CD14-positive monocyte (primary cell): ENCODE data around the gene SMPD3. TPM values are rescaled to one million over a fixed set of nuclear protein-coding genes. Genes with fewer than 3 reads are reported as not detected.

Source experiments
- DNase-seq, 3 donors: peaks; one replicate each; pipeline ENCODE4 v3.0.0-alpha.2; 2011 to 2022
- H2AFZ ChIP-seq: 2 replicates; pipeline ENCODE4 v1.6.0; 2012; ENCODE audit warnings: mild to moderate bottlenecking, low read depth, low read length, inconsistent platforms; ENCODE audit not compliant: insufficient read depth, poor library complexity, severe bottlenecking
- H3K27ac ChIP-seq, 2 donors: 1 replicate in 1 of 2; 2 replicates in 1 of 2; pipeline ENCODE4 v1.5.1; 2012 to 2013; ENCODE audit warnings: low read length in 2 of 2, control low read depth in 1 of 2, inconsistent platforms in 1 of 2, low read depth in 1 of 2, mild to moderate bottlenecking in 1 of 2
- H3K27me3 ChIP-seq, 2 donors: one replicate each; pipeline versions ENCODE4 v1.6.0 to v1.6.1; 2011 to 2013; ENCODE audit warnings: low read length in 2 of 2; ENCODE audit not compliant: control insufficient read depth in 2 of 2, insufficient read depth in 2 of 2
- H3K36me3 ChIP-seq, 2 donors: replicated peaks in 1 of 2; 1 replicate in 1 of 2; 2 replicates in 1 of 2; pipeline versions ENCODE4 v1.5.1 to v1.6.1; 2012 to 2013; ENCODE audit warnings: low read length in 2 of 2, control low read depth in 1 of 2, inconsistent platforms in 1 of 2, mild to moderate bottlenecking in 1 of 2; ENCODE audit not compliant: insufficient read depth in 2 of 2, control insufficient read depth in 1 of 2
- H3K4me1 ChIP-seq, 2 donors: 1 replicate in 1 of 2; 2 replicates in 1 of 2; pipeline versions ENCODE4 v1.5.1 to v1.6.1; 2012 to 2013; ENCODE audit warnings: low read length in 2 of 2, control low read depth in 1 of 2, inconsistent platforms in 1 of 2, mild to moderate bottlenecking in 1 of 2, moderate library complexity in 1 of 2; ENCODE audit not compliant: insufficient read depth in 2 of 2, control insufficient read depth in 1 of 2
- H3K4me2 ChIP-seq: replicated peaks from 2 replicates; pipeline ENCODE3; 2012; ENCODE audit warnings: low read length, moderate library complexity, mild to moderate bottlenecking; ENCODE audit not compliant: poor library complexity, severe bottlenecking; ENCODE audit errors: extremely low read depth
- H3K4me3 ChIP-seq, 3 experiments: fragments of 200-600 bp in 1 of 3; sonication (generic) in 1 of 3; replicated peaks in 1 of 3; 1 replicate in 2 of 3; 2 replicates in 1 of 3; pipeline ENCODE4 v1.5.1; 2011 to 2013; ENCODE audit warnings: low read length in 3 of 3, mild to moderate bottlenecking in 3 of 3, control low read depth in 2 of 3, low read depth in 2 of 3, inconsistent platforms in 1 of 3, moderate library complexity in 1 of 3
- H3K79me2 ChIP-seq: 2 replicates; pipeline ENCODE4 v1.6.0; 2012; ENCODE audit warnings: mild to moderate bottlenecking, control low read depth, inconsistent platforms, low read length, moderate library complexity; ENCODE audit not compliant: insufficient read depth
- H3K9ac ChIP-seq: 2 replicates; pipeline ENCODE4 v1.6.0; 2017; ENCODE audit warnings: low read length, mild to moderate bottlenecking; ENCODE audit not compliant: insufficient read depth, poor library complexity, severe bottlenecking
- H3K9me3 ChIP-seq, 2 donors: replicated peaks in 1 of 2; 1 replicate in 1 of 2; 2 replicates in 1 of 2; pipeline versions ENCODE4 v1.5.1 to v1.6.1; 2012 to 2013; ENCODE audit warnings: low read length in 2 of 2, control low read depth in 1 of 2; ENCODE audit not compliant: control insufficient read depth in 1 of 2, insufficient read depth in 1 of 2
- H4K20me1 ChIP-seq: 2 replicates; pipeline ENCODE4 v1.6.0; 2012; ENCODE audit warnings: mild to moderate bottlenecking, low read length, control low read depth, moderate library complexity; ENCODE audit not compliant: insufficient read depth
- H3K27ac Mint-ChIP-seq, 7 donors: one replicate each; pipeline ENCODE4 v1.8.0; 2020; ENCODE audit warnings: mild to moderate bottlenecking in 7 of 7, mixed read lengths in 7 of 7, moderate library complexity in 6 of 7, inconsistent platforms in 2 of 7
- H3K27me3 Mint-ChIP-seq, 3 donors: one replicate each; pipeline ENCODE4 v1.8.0; 2021 to 2022; ENCODE audit warnings: low read depth in 3 of 3, mild to moderate bottlenecking in 3 of 3, mixed read lengths in 3 of 3, moderate library complexity in 3 of 3, inconsistent platforms in 1 of 3
- H3K36me3 Mint-ChIP-seq, 2 donors: one replicate each; pipeline ENCODE4 v1.8.0; 2020; ENCODE audit warnings: mixed read lengths in 2 of 2, inconsistent platforms in 1 of 2, mild to moderate bottlenecking in 1 of 2
- H3K4me1 Mint-ChIP-seq: one replicate; pipeline ENCODE4 v1.8.0; 2020; ENCODE audit warnings: mild to moderate bottlenecking, mixed read lengths
- H3K4me3 Mint-ChIP-seq, 2 donors: one replicate each; pipeline ENCODE4 v1.8.0; 2020; ENCODE audit warnings: mild to moderate bottlenecking in 2 of 2, mixed read lengths in 2 of 2, moderate library complexity in 1 of 2
- H3K9me3 Mint-ChIP-seq, 7 donors: one replicate each; pipeline ENCODE4 v1.8.0; 2020 to 2022; ENCODE audit warnings: mixed read lengths in 7 of 7, mild to moderate bottlenecking in 6 of 7, moderate library complexity in 6 of 7, inconsistent platforms in 2 of 7
- WGBS: methylation state at CpG from one replicate; pipeline ENCODE4 v1.1.5; 2013; ENCODE audit warnings: missing lambda C conversion rate; ENCODE audit not compliant: insufficient coverage; 5-methylcytosine and 5-hydroxymethylcytosine counted together
- intact Hi-C, 2 donors: fragments of 100-400 bp; cut with micrococcal nuclease; formaldehyde crosslinking; loops; one replicate each; pipeline versions ENCODE4 v1.15.0 to v1.15.1; 2023
- polyA plus RNA-seq, 3 donors: library from polyadenylated mRNA; depleted of rRNA in 1 of 3; unstranded in 2 of 3; stranded (reverse) in 1 of 3; fragments of 300-500 nt in 2 of 3; fragments of >200 nt in 1 of 3; fragmentation: Illumina TruSeq in 2 of 3; gene quantifications; 1 replicate in 2 of 3; 2 replicates in 1 of 3; pipeline ENCODE4 v1.2.3, GENCODE V29; 2012 to 2021
- TF ChIP-seq, protein P1 (sequence below): fragments of 200-600 bp; IDR thresholded peaks from one replicate; pipeline ENCODE4 v1.8.0; 2022; ENCODE audit warnings: antibody characterized with exemption, mild to moderate bottlenecking

Gene SMPD3
- polyA plus RNA-seq, 3 donors, result 0.40 to 1.1 (median 0.51) TPM

DNA sequence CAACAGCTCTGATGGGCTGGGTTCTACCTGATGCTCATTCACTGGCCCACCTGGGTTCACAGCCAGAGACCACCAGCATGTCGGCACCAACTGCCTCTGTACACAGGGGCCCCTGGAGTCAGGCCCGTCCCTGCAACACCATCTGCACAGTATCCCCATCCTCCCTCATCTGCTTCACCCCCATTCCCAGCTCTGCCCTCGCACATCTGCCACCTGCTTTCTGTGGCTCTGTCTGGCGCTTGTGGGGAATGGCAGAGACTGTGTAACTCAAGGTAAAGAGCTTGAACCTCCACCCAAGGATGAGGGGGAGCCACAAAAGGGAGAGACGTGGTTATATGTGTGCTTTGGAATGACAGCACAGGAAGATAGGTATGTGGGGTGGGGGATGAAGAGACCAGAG lies 27.2 kb downstream of the SMPD3 start:
- Histone ChIP-seq H3K4me1 (peaks cover 7 to 9% of the 10 kb centered on the region in 2 donors), H3K4me3 (no peak overlapping the region), H3K27me3 (no peaks in the 10 kb centered on the region), H2AFZ (no peak overlapping the region), H3K4me2 (no peak overlapping the region), H4K20me1 (no peaks in the 10 kb centered on the region), H3K27ac (no peak overlapping the region), H3K36me3 (no peaks in the 10 kb centered on the region), H3K9ac (no peak overlapping the region), H3K79me2 (no peaks in the 10 kb centered on the region), H3K9me3 (no peaks in the 10 kb centered on the region)
- peaks cover 0 to 2% (median 1%) of the 10 kb centered on the region in 3 donors for H3K27me3 Mint-ChIP-seq
- no peak overlapping the region for H3K27ac Mint-ChIP-seq
- 87% methylated on average over 3 of the region's 5 CpGs for WGBS
- no peak overlapping the region for H3K4me3 Mint-ChIP-seq
- TF ChIP-seq, protein P1, sequence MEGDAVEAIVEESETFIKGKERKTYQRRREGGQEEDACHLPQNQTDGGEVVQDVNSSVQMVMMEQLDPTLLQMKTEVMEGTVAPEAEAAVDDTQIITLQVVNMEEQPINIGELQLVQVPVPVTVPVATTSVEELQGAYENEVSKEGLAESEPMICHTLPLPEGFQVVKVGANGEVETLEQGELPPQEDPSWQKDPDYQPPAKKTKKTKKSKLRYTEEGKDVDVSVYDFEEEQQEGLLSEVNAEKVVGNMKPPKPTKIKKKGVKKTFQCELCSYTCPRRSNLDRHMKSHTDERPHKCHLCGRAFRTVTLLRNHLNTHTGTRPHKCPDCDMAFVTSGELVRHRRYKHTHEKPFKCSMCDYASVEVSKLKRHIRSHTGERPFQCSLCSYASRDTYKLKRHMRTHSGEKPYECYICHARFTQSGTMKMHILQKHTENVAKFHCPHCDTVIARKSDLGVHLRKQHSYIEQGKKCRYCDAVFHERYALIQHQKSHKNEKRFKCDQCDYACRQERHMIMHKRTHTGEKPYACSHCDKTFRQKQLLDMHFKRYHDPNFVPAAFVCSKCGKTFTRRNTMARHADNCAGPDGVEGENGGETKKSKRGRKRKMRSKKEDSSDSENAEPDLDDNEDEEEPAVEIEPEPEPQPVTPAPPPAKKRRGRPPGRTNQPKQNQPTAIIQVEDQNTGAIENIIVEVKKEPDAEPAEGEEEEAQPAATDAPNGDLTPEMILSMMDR, result no peak
- H3K36me3 Mint-ChIP-seq, result no peaks in the 10 kb centered on the region
- H3K4me1 Mint-ChIP-seq, result peaks cover 18% of the 10 kb centered on the region
- intact Hi-C loops, result no loop called here
- no peak for DNase-seq
- peaks cover 0 to 2% (median 0%) of the 10 kb centered on the region in 7 donors for H3K9me3 Mint-ChIP-seq

DNA sequence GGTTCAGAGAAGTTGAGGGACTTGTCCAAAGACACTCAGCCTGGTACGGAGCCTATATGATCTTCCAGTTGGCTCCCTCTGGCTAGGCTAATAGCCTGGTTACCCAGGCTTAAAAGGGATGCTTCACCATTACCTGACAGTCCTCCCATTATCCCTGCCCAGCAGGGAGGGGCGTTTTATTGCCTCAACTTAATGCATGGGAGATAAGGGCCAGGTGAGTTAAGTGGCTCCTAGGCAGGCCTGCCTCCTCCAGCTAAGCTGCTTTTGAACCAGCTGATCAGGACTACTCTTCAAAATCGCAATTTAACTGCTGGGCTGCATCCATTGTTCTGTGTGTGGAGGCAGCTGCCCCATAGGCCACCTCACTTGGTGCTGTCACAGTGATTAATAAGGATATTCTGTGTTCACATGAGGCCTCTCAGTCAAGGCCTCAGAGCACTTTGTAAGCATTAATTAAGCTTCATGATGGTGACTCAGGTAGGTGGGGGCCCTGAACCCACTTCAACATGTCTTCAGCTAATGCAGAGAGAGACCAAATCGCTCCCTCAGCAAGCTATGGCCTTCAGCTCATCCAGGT lies 27.9 kb downstream of the SMPD3 start:
- intact Hi-C loops, result no loop called here
- H3K4me3 ChIP-seq, result no peak overlapping the region

More for the DNA sequence above, 27.9 kb downstream of the SMPD3 start:
- H2AFZ ChIP-seq, result no peak overlapping the region
- Mint-ChIP-seq H3K36me3 (no peaks in the 10 kb centered on the region), H3K4me1 (peaks cover 18% of the 10 kb centered on the region), H3K27me3 (peaks cover 0 to 2% (median 1%) of the 10 kb centered on the region in 3 donors), H3K27ac (no peak overlapping the region), H3K9me3 (peaks cover 0 to 2% (median 0%) of the 10 kb centered on the region in 7 donors), H3K4me3 (no peak overlapping the region)
- H3K9me3 ChIP-seq, result no peaks in the 10 kb centered on the region
- 100% methylated on average over 2 of the region's 4 CpGs for WGBS
- no peak overlapping the region for H3K9ac ChIP-seq
- H3K4me1 ChIP-seq, result peaks cover 7 to 9% of the 10 kb centered on the region in 2 donors
- no peaks in the 10 kb centered on the region for H3K36me3 ChIP-seq
- no peak for DNase-seq
- H3K79me2 ChIP-seq, result no peaks in the 10 kb centered on the region
- H3K4me2 ChIP-seq, result no peak overlapping the region
- no peaks in the 10 kb centered on the region for H3K27me3 ChIP-seq
- no peak overlapping the region for H3K27ac ChIP-seq
- no peaks in the 10 kb centered on the region for H4K20me1 ChIP-seq
- TF ChIP-seq, protein P1, result no peak
